ENCODE results near the gene LRRFIP1. TPM values are rescaled to one million over a fixed set of nuclear protein-coding genes. Genes with fewer than 3 reads are reported as not detected.

Gene LRRFIP1
- total and polyA plus RNA-seq, 4 donors: 79.7 to 194 (median 94.1) TPM

- peak overlapping the region in 1 of 2 donors; percentile 11 for H3K27ac ChIP-seq (ENCODE audit: low read depth in 1 of 2, low read length in 1 of 2)
- H3K36me3 ChIP-seq (ENCODE audit: control insufficient read depth in 4 of 4, insufficient read depth in 4 of 4, low read length in 4 of 4): no peaks in the 10 kb centered on the region
- no peaks in the 10 kb centered on the region for H3K9me3 ChIP-seq (ENCODE audit: control insufficient read depth in 4 of 4, insufficient read depth in 3 of 4, low read length in 3 of 4)
- ATAC-seq (ENCODE audit: insufficient read depth, low FRiP score) (peak; percentile 61), DNase-seq (peak in 2 of 3 donors; percentile 57 to 58)
- no peak overlapping the region for H3K4me3 ChIP-seq
- H3K27me3 ChIP-seq (ENCODE audit: control insufficient read depth in 3 of 3, insufficient read depth in 3 of 3, low read length in 2 of 3): no peaks in the 10 kb centered on the region
- H3K4me1 ChIP-seq (ENCODE audit: control insufficient read depth in 5 of 5, insufficient read depth in 5 of 5, low read length in 5 of 5): peaks cover 16 to 41% (median 27%) of the 10 kb centered on the region in 5 donors
- no peak for TF ChIP-seq CTCF (IDR thresholded peaks at IDR 0.05; ENCODE audit: control extremely low read depth, extremely low read depth)
- 49 to 56% methylated on average over 9 of the region's 9 CpGs for WGBS, 2 donors
- no peak overlapping the region for H3K9ac ChIP-seq (ENCODE audit: insufficient read depth in 1 of 2, low read length in 2 of 2)
Measured at GRCh38 chr2:237614151-237614720, 13.2 kb upstream of the LRRFIP1 start.

- Histone ChIP-seq H3K36me3 (ENCODE audit: control insufficient read depth in 4 of 4, insufficient read depth in 4 of 4, low read length in 4 of 4) (no peaks in the 10 kb centered on the region), H3K9ac (ENCODE audit: insufficient read depth in 1 of 2, low read length in 2 of 2) (peak overlapping the region in 1 of 2 donors; percentile 40), H3K9me3 (ENCODE audit: control insufficient read depth in 4 of 4, insufficient read depth in 3 of 4, low read length in 3 of 4) (no peaks in the 10 kb centered on the region), H3K4me3 (no peak overlapping the region), H3K4me1 (ENCODE audit: control insufficient read depth in 5 of 5, insufficient read depth in 5 of 5, low read length in 5 of 5) (peaks cover 16 to 41% (median 27%) of the 10 kb centered on the region in 5 donors), H3K27ac (ENCODE audit: low read depth in 1 of 2, low read length in 1 of 2) (peak overlapping the region; percentile 79 to 97), H3K27me3 (ENCODE audit: control insufficient read depth in 3 of 3, insufficient read depth in 3 of 3, low read length in 2 of 3) (no peaks in the 10 kb centered on the region)
- DNase-seq (no peak), ATAC-seq (ENCODE audit: insufficient read depth, low FRiP score) (no peak)
- WGBS, 2 donors: 58 to 68% methylated on average over 4 of the region's 4 CpGs
- TF ChIP-seq CTCF (IDR thresholded peaks at IDR 0.05; ENCODE audit: control extremely low read depth, extremely low read depth): no peak
Measured at GRCh38 chr2:237615631-237616249, 11.6 kb upstream of the LRRFIP1 start.

- H3K9ac ChIP-seq (ENCODE audit: insufficient read depth in 1 of 2, low read length in 2 of 2): no peak overlapping the region
- no peaks in the 10 kb centered on the region for H3K27me3 ChIP-seq (ENCODE audit: control insufficient read depth in 3 of 3, insufficient read depth in 3 of 3, low read length in 2 of 3)
- H3K27ac ChIP-seq (ENCODE audit: low read depth in 1 of 2, low read length in 1 of 2): peak overlapping the region; percentile 79 to 97
- H3K4me3 ChIP-seq: no peak overlapping the region
- H3K9me3 ChIP-seq (ENCODE audit: control insufficient read depth in 4 of 4, insufficient read depth in 3 of 4, low read length in 3 of 4): no peaks in the 10 kb centered on the region
- ATAC-seq (ENCODE audit: insufficient read depth, low FRiP score) (no peak), DNase-seq (no peak)
- WGBS, 2 donors: 43 to 49% methylated on average over 3 of the region's 3 CpGs
- no peak for TF ChIP-seq CTCF (IDR thresholded peaks at IDR 0.05; ENCODE audit: control extremely low read depth, extremely low read depth)
- H3K36me3 ChIP-seq (ENCODE audit: control insufficient read depth in 4 of 4, insufficient read depth in 4 of 4, low read length in 4 of 4): no peaks in the 10 kb centered on the region
- H3K4me1 ChIP-seq (ENCODE audit: control insufficient read depth in 5 of 5, insufficient read depth in 5 of 5, low read length in 5 of 5): peaks cover 16 to 41% (median 27%) of the 10 kb centered on the region in 5 donors
Measured at GRCh38 chr2:237616373-237616733, 11.0 kb upstream of the LRRFIP1 start.
